ENCODE measurements around the gene BRCA2.
A peak's percentile ranks its signal among the peaks of the same experiment; 100 is the strongest.

BRCA2 gene

GRCh38 chr13:32315238-32316027 is at the start of gene BRCA2, which contains the start of gene ZAR1L:
TSS of gene BRCA2 (plus strand) at chr13:32315508. CDS start at chr13:32316461, 953 bp downstream.
TSS of gene ZAR1L (minus strand) at chr13:32315363. CDS start at chr13:32311925, 3,438 bp downstream.
- DNase-seq = peak; percentile 67 to 79

- DNase-seq = no peak
These were observed 49.6 kb upstream of the BRCA2 start for GRCh38 chr13:32265726-32266125.

- DNase-seq = no peak
These were observed 49.2 kb upstream of the BRCA2 start for GRCh38 chr13:32266130-32266529.

GRCh38 chr13:32267836-32268439 is 47.4 kb upstream of the BRCA2 start:
- no peak for DNase-seq

GRCh38 chr13:32272021-32272683 is 43.2 kb upstream of the BRCA2 start:
- DNase-seq = no peak

- DNase-seq = no peak
These were observed 37.5 kb upstream of the BRCA2 start for GRCh38 chr13:32277839-32278238.

- no peak for DNase-seq
These were observed 36.9 kb upstream of the BRCA2 start for GRCh38 chr13:32278426-32278825.

GRCh38 chr13:32281096-32281495 is 34.2 kb upstream of the BRCA2 start:
- no peak for DNase-seq

GRCh38 chr13:32282096-32282711 is 33.1 kb upstream of the BRCA2 start:
- DNase-seq = no peak

GRCh38 chr13:32284927-32285632 is 30.2 kb upstream of the BRCA2 start:
- DNase-seq = no peak

- no peak for DNase-seq
These were observed 29.7 kb upstream of the BRCA2 start for GRCh38 chr13:32285633-32285965.

GRCh38 chr13:32297206-32297605 is 18.1 kb upstream of the BRCA2 start:
- DNase-seq = no peak

GRCh38 chr13:32298695-32299094 is 16.6 kb upstream of the BRCA2 start:
- DNase-seq = no peak

GRCh38 chr13:32299893-32300292 is 15.4 kb upstream of the BRCA2 start:
- no peak for DNase-seq

GRCh38 chr13:32300406-32300805 is 14.9 kb upstream of the BRCA2 start:
- DNase-seq = no peak

GRCh38 chr13:32300920-32301319 is 14.4 kb upstream of the BRCA2 start:
- DNase-seq = no peak

- no peak for DNase-seq
These were observed 12.8 kb upstream of the BRCA2 start for GRCh38 chr13:32302461-32302860.

GRCh38 chr13:32305646-32306045 is 9.7 kb upstream of the BRCA2 start:
- no peak for DNase-seq

GRCh38 chr13:32309312-32310133 is 5.8 kb upstream of the BRCA2 start:
- DNase-seq = no peak

GRCh38 chr13:32310134-32310706 is 5.1 kb upstream of the BRCA2 start:
- DNase-seq = peak in 1 of 2 experiments; percentile 51

GRCh38 chr13:32311188-32311897 is 4.0 kb upstream of the BRCA2 start:
- DNase-seq = no peak

All from SW 1271 (cell line).